Muscle of back (tissue), 11 donors: ENCODE results near the gene COCH. TPM values are rescaled to one million over a fixed set of nuclear protein-coding genes. Genes with fewer than 3 reads are reported as not detected.
"Not testable (repeated sequence)": the region's sequence is repeated elsewhere in the genome, so short reads cannot be mapped to it uniquely, and the experiment has no call there.

Experiments used
- DNase-seq, 3 donors: peaks; one replicate each; pipeline versions ENCODE4 v3.0.0 to v3.0.0-alpha.2; 2013
- polyA plus RNA-seq, 10 donors: library from polyadenylated mRNA; unstranded; fragments of 120-200 nt; gene quantifications; one replicate each; pipeline ENCODE4 v1.2.1, GENCODE V29; 2013; ENCODE audit not compliant: insufficient read length in 10 of 10

COCH gene
- polyA plus RNA-seq, 10 donors: 5.2 to 8.3 (median 7.1) TPM

- peak in 2 of 3 donors; percentile 3 to 36 for DNase-seq
Observed at GRCh38 chr14:30874999-30875787, 834 bp downstream of the COCH start.

GRCh38 chr14:30875788-30876053 is 1.4 kb downstream of the COCH start:
- DNase-seq: no peak

GRCh38 chr14:30876692-30877091 is 2.3 kb downstream of the COCH start:
- DNase-seq: no peak

GRCh38 chr14:30882431-30882830 is 8.1 kb downstream of the COCH start:
- DNase-seq: no peak

GRCh38 chr14:30883508-30884294 is 9.3 kb downstream of the COCH start:
- DNase-seq: no peak

GRCh38 chr14:30884901-30885300 is 10.5 kb downstream of the COCH start:
- no peak for DNase-seq

- DNase-seq: no peak
Observed at GRCh38 chr14:30885840-30886740, 11.7 kb downstream of the COCH start.

GRCh38 chr14:30888480-30889243 is 14.3 kb downstream of the COCH start:
- DNase-seq: no peak

- no peak for DNase-seq
Observed at GRCh38 chr14:30889244-30889594, 14.9 kb downstream of the COCH start.

- no peak for DNase-seq
Observed at GRCh38 chr14:30893819-30894218, 19.5 kb downstream of the COCH start.

- DNase-seq: no peak
Observed at GRCh38 chr14:30894923-30895515, 20.7 kb downstream of the COCH start.

GRCh38 chr14:30896435-30896834 is 22.1 kb downstream of the COCH start:
- DNase-seq: no peak

GRCh38 chr14:30897121-30897520 is 22.8 kb downstream of the COCH start:
- DNase-seq: not testable (repeated sequence)

- no peak for DNase-seq
Observed at GRCh38 chr14:30903285-30904124, 29.1 kb downstream of the COCH start.

GRCh38 chr14:30906752-30907658 is 32.6 kb downstream of the COCH start:
- DNase-seq: peak; percentile 7 to 51 (median 14)

GRCh38 chr14:30907659-30908057 is 33.3 kb downstream of the COCH start:
- DNase-seq: no peak

GRCh38 chr14:30908826-30909225 is 34.5 kb downstream of the COCH start:
- DNase-seq: no peak

GRCh38 chr14:30914812-30915211 is 40.5 kb downstream of the COCH start:
- DNase-seq: no peak

GRCh38 chr14:30915596-30915995 is 41.2 kb downstream of the COCH start:
- no peak for DNase-seq
